ENCODE measurements around the gene MUC5B. TPM values are rescaled to one million over a fixed set of nuclear protein-coding genes. Genes with fewer than 3 reads are reported as not detected.

Gene MUC5B
- total RNA-seq, 1 experiment from 2014 or later = 2.1 TPM

GRCh38 chr11:1198561-1199240 lies 24.2 kb upstream of the MUC5B start:
- no TSS peak for BruUV-seq (replicated peaks)
- ChIA-PET POLR2A (ENCODE audit: unreplicated experiment) (no interaction called here), CTCF (no interaction called here)
- Histone ChIP-seq H4K20me1 (ENCODE audit: insufficient read depth) (no peaks in the 10 kb centered on the region), H3K9me2 (ENCODE audit: insufficient read depth) (no peaks in the 10 kb centered on the region), H3K4me2 (no peak overlapping the region), H3K4me1 (replicated peaks; ENCODE audit: insufficient read depth) (peaks cover 23% of the 10 kb centered on the region), H3K27me3 (ENCODE audit: insufficient read depth, low read depth) (no peaks in the 10 kb centered on the region), H3K36me3 (ENCODE audit: low read depth) (no peaks in the 10 kb centered on the region), H2AFZ (no peak overlapping the region), H3F3A (ENCODE audit: insufficient read depth, low read depth) (peaks cover 4% of the 10 kb centered on the region), H3K27ac (no peak overlapping the region), H3K4me3 (no peak overlapping the region), H3K79me2 (ENCODE audit: low read depth) (no peaks in the 10 kb centered on the region), H3K9me3 (ENCODE audit: insufficient read depth, low read depth) (no peaks in the 10 kb centered on the region)
- TF ChIP-seq EZH2 (IDR thresholded peaks at IDR 0.05; ENCODE audit: low read depth) (no peak), CTCF (conservative IDR thresholded peaks at IDR 0.05) (no peak)
- intact Hi-C loops (cut with micrococcal nuclease; ENCODE audit: unreplicated experiment) = no loop called here
- no peak for DNase-seq

- no peaks in the 10 kb centered on the region for H3K79me2 ChIP-seq (ENCODE audit: low read depth)
- peak overlapping the region; percentile 43; the same call in 1 of the 2 replicates for H3K4me3 ChIP-seq
- peaks cover 4% of the 10 kb centered on the region for H3F3A ChIP-seq (ENCODE audit: insufficient read depth, low read depth)
- BruUV-seq (replicated peaks) = no TSS peak
- no peak for DNase-seq
- no peaks in the 10 kb centered on the region for H3K27me3 ChIP-seq (ENCODE audit: insufficient read depth, low read depth)
- TF ChIP-seq EZH2 (IDR thresholded peaks at IDR 0.05; ENCODE audit: low read depth) (no peak), CTCF (conservative IDR thresholded peaks at IDR 0.05) (no peak)
- H3K4me1 ChIP-seq (replicated peaks; ENCODE audit: insufficient read depth) = peaks cover 29% of the 10 kb centered on the region
- CTCF ChIA-PET = no interaction called here
- H3K4me2 ChIP-seq = peak overlapping the region; percentile 70
- POLR2A ChIA-PET (ENCODE audit: unreplicated experiment) = no interaction called here
- H2AFZ ChIP-seq = no peak overlapping the region
- H3K9me3 ChIP-seq (ENCODE audit: insufficient read depth, low read depth) = no peaks in the 10 kb centered on the region
- intact Hi-C loops (cut with micrococcal nuclease; ENCODE audit: unreplicated experiment) = no loop called here
- H3K9me2 ChIP-seq (ENCODE audit: insufficient read depth) = no peaks in the 10 kb centered on the region
- H3K27ac ChIP-seq = no peak overlapping the region
- H4K20me1 ChIP-seq (ENCODE audit: insufficient read depth) = no peaks in the 10 kb centered on the region
- no peaks in the 10 kb centered on the region for H3K36me3 ChIP-seq (ENCODE audit: low read depth)
Measured at GRCh38 chr11:1199241-1199750, 23.6 kb upstream of the MUC5B start.

GRCh38 chr11:1199751-1200610 lies 22.9 kb upstream of the MUC5B start:
- POLR2A ChIA-PET (ENCODE audit: unreplicated experiment) = interaction anchor here (0.5 kb wide), 1 partner anchor 63 kb away, joined by 3 read pairs; no protein-coding TSS in a partner anchor
- CTCF ChIA-PET = no interaction called here
- peak in 1 of 2 experiments; percentile 36 for DNase-seq
- Histone ChIP-seq H3K4me2 (peak overlapping the region; percentile 70), H3K4me1 (replicated peaks; ENCODE audit: insufficient read depth) (peaks cover 36% of the 10 kb centered on the region), H4K20me1 (ENCODE audit: insufficient read depth) (no peaks in the 10 kb centered on the region), H3K27ac (no peak overlapping the region), H3K79me2 (ENCODE audit: low read depth) (no peaks in the 10 kb centered on the region), H3K36me3 (ENCODE audit: low read depth) (no peaks in the 10 kb centered on the region), H3F3A (ENCODE audit: insufficient read depth, low read depth) (peaks cover 4% of the 10 kb centered on the region), H3K9me3 (ENCODE audit: insufficient read depth, low read depth) (no peaks in the 10 kb centered on the region), H3K4me3 (peak overlapping the region; percentile 43; the same call in 1 of the 2 replicates), H3K27me3 (ENCODE audit: insufficient read depth, low read depth) (no peaks in the 10 kb centered on the region), H3K9me2 (ENCODE audit: insufficient read depth) (no peaks in the 10 kb centered on the region), H2AFZ (no peak overlapping the region)
- intact Hi-C loops (cut with micrococcal nuclease; ENCODE audit: unreplicated experiment) = loop anchor here (5.0 to 10.0 kb wide), 4 partner anchors 62 to 317 kb away; partner anchors contain the start of gene BRSK2
- no TSS peak for BruUV-seq (replicated peaks)
- TF ChIP-seq CTCF (conservative IDR thresholded peaks at IDR 0.05) (no peak), EZH2 (IDR thresholded peaks at IDR 0.05; ENCODE audit: low read depth) (no peak)

Data from PC-9 (cell line).